Prostate gland (tissue), 2 donors: ENCODE measurements around the gene TNS3.

Experiments used
- CTCF ChIP-seq, 4 experiments: fragments of 200-600 bp in 2 of 4; fragments of 450-650 bp in 2 of 4; sonication (generic) in 2 of 4; IDR thresholded peaks; 1 replicate in 3 of 4; 2 replicates in 1 of 4; pipeline ENCODE4 v1.5.1; 2016 to 2019; ENCODE audit warnings: antibody characterized with exemption in 4 of 4, mild to moderate bottlenecking in 2 of 4, moderate library complexity in 2 of 4
- POLR2AphosphoS5 ChIP-seq: sonication (generic); formaldehyde crosslinking; IDR thresholded peaks from one replicate; pipeline ENCODE4 v1.6.1; 2017; ENCODE audit warnings: antibody characterized with exemption

- no peak for TF ChIP-seq CTCF (IDR thresholded peaks at IDR 0.05)
- no peak for TF ChIP-seq POLR2AphosphoS5
These were observed 308.8 kb downstream of the TNS3 start for GRCh38 chr7:47273088-47273487.
